ENCODE measurements around the gene MSTN.
"Not testable (repeated sequence)": the region's sequence is repeated elsewhere in the genome, so short reads cannot be mapped to it uniquely, and the experiment has no call there.

MSTN gene

GRCh38 chr2:190063624-190064023, 1.1 kb upstream of the MSTN start:
- no peak for DNase-seq (ENCODE audit: low read depth)

GRCh38 chr2:190062053-190062452, 476 bp downstream of the MSTN start:
- peak; percentile 2 for DNase-seq (ENCODE audit: low read depth)

- DNase-seq (ENCODE audit: low read depth): no peak
Measured at GRCh38 chr2:190060626-190061025, 1.9 kb downstream of the MSTN start.

GRCh38 chr2:190060019-190060418, 2.5 kb downstream of the MSTN start:
- no peak for DNase-seq (ENCODE audit: low read depth)

GRCh38 chr2:190053426-190053825, 9.1 kb downstream of the MSTN start:
- DNase-seq (ENCODE audit: low read depth): no peak

- no peak for DNase-seq (ENCODE audit: low read depth)
Measured at GRCh38 chr2:190052307-190052706, 10.2 kb downstream of the MSTN start.

- DNase-seq (ENCODE audit: low read depth): no peak
Measured at GRCh38 chr2:190051223-190051622, 11.3 kb downstream of the MSTN start.

- peak; percentile 0 for DNase-seq (ENCODE audit: low read depth)
Measured at GRCh38 chr2:190050001-190050400, 12.5 kb downstream of the MSTN start.

GRCh38 chr2:190044866-190045265, 17.7 kb downstream of the MSTN start:
- DNase-seq (ENCODE audit: low read depth): no peak

- peak; percentile 12 for DNase-seq (ENCODE audit: low read depth)
Measured at GRCh38 chr2:190043441-190043840, 19.1 kb downstream of the MSTN start.

GRCh38 chr2:190036071-190036470, 26.5 kb downstream of the MSTN start:
- no peak for DNase-seq (ENCODE audit: low read depth)

- not testable (repeated sequence) for DNase-seq (ENCODE audit: low read depth)
Measured at GRCh38 chr2:190034417-190034816, 28.1 kb downstream of the MSTN start.

- no peak for DNase-seq (ENCODE audit: low read depth)
Measured at GRCh38 chr2:190031969-190032618, 30.4 kb downstream of the MSTN start.

GRCh38 chr2:190023860-190024259, 38.7 kb downstream of the MSTN start:
- peak; percentile 30 for DNase-seq (ENCODE audit: low read depth)

- no peak for DNase-seq (ENCODE audit: low read depth)
Measured at GRCh38 chr2:190020720-190021119, 41.8 kb downstream of the MSTN start.

GRCh38 chr2:190017837-190018236, 44.7 kb downstream of the MSTN start:
- DNase-seq (ENCODE audit: low read depth): no peak

- DNase-seq (ENCODE audit: low read depth): not testable (repeated sequence)
Measured at GRCh38 chr2:190015969-190016368, 46.6 kb downstream of the MSTN start.

All from fibroblast of the conjunctiva (primary cell).